GM10266 (cell line): Measurements from ENCODE around the gene COL4A4.

Experiments used
- DNase-seq: peaks from one replicate; pipeline ENCODE4 v3.0.0; 2012; ENCODE audit errors: extremely low spot score
- CTCF ChIP-seq: IDR thresholded peaks from 2 replicates; pipeline ENCODE4 v1.5.1; 2012; ENCODE audit warnings: mild to moderate bottlenecking, low read depth; ENCODE audit not compliant: control insufficient read depth, insufficient read depth; ENCODE audit errors: missing control alignments

Gene COL4A4

GRCh38 chr2:226984750-226985582 is 179.0 kb downstream of the COL4A4 start:
- DNase-seq = peak; percentile 61
- TF ChIP-seq CTCF = peak; percentile 52

GRCh38 chr2:226983895-226984749 is 179.9 kb downstream of the COL4A4 start:
- DNase-seq = no peak

GRCh38 chr2:226981791-226982326 is 182.1 kb downstream of the COL4A4 start:
- TF ChIP-seq CTCF = no peak
- DNase-seq = no peak

More at GRCh38 chr2:226983895-226984749, 179.9 kb downstream of the COL4A4 start:
- TF ChIP-seq CTCF = no peak

GRCh38 chr2:226979004-226979403 is 185.0 kb downstream of the COL4A4 start:
- DNase-seq = no peak

GRCh38 chr2:226978300-226978699 is 185.7 kb downstream of the COL4A4 start:
- no peak for DNase-seq
- TF ChIP-seq CTCF = no peak

More at GRCh38 chr2:226979004-226979403, 185.0 kb downstream of the COL4A4 start:
- TF ChIP-seq CTCF = no peak

- TF ChIP-seq CTCF = no peak
- DNase-seq = no peak
These were observed 186.2 kb downstream of the COL4A4 start for GRCh38 chr2:226977775-226978190.
